Neuronal stem cell (in vitro differentiated cells): ENCODE measurements around the gene ZNG1A.
"Not testable (repeated sequence)": the region's sequence is repeated elsewhere in the genome, so short reads cannot be mapped to it uniquely, and the experiment has no call there.

Source experiments
- DNase-seq: peaks from one replicate; pipeline ENCODE4 v3.0.0-alpha.2; 2013; ENCODE audit warnings: low spot score
- H2AFZ ChIP-seq: one replicate; pipeline ENCODE4 v1.6.1; 2013; ENCODE audit warnings: mild to moderate bottlenecking, low read length, inconsistent platforms
- H2AK5ac ChIP-seq: 2 replicates; pipeline ENCODE4 v1.6.1; 2013; ENCODE audit warnings: low read depth, mild to moderate bottlenecking, inconsistent platforms, low read length, moderate library complexity, mixed read lengths
- H2BK120ac ChIP-seq: 2 replicates; pipeline ENCODE4 v1.6.1; 2013; ENCODE audit warnings: low read depth, mild to moderate bottlenecking, inconsistent platforms, low read length, moderate library complexity, mixed read lengths
- H2BK12ac ChIP-seq: one replicate; pipeline ENCODE4 v1.6.1; 2013; ENCODE audit warnings: low read length, inconsistent platforms
- H2BK15ac ChIP-seq: 2 replicates; pipeline ENCODE4 v1.6.1; 2013; ENCODE audit warnings: mild to moderate bottlenecking, low read length, inconsistent platforms, mixed read lengths
- H2BK5ac ChIP-seq: one replicate; pipeline ENCODE4 v1.6.1; 2013; ENCODE audit warnings: inconsistent platforms, mild to moderate bottlenecking, low read length, moderate library complexity
- H3K14ac ChIP-seq: one replicate; pipeline ENCODE4 v1.6.1; 2013; ENCODE audit warnings: low read length, inconsistent platforms
- H3K18ac ChIP-seq: 2 replicates; pipeline ENCODE4 v1.6.1; 2013; ENCODE audit warnings: low read length, inconsistent platforms
- H3K23ac ChIP-seq: 2 replicates; pipeline ENCODE4 v1.6.1; 2013; ENCODE audit warnings: low read depth, mild to moderate bottlenecking, mixed read lengths, low read length, inconsistent platforms; ENCODE audit not compliant: poor library complexity
- H3K27ac ChIP-seq: replicated peaks from 3 replicates; pipeline ENCODE4 v1.5.1; 2013; ENCODE audit warnings: low read length, inconsistent platforms
- H3K27me3 ChIP-seq, 3 experiments: 2 replicates each; pipeline ENCODE4 v1.6.1; 2013; ENCODE audit warnings: low read length in 3 of 3, mild to moderate bottlenecking in 2 of 3, inconsistent platforms in 1 of 3, low read depth in 1 of 3, mixed read lengths in 1 of 3, moderate library complexity in 1 of 3; ENCODE audit not compliant: control insufficient read depth in 3 of 3, insufficient read depth in 3 of 3
- H3K36me3 ChIP-seq, 2 donors: replicated peaks in 1 of 2; 2 replicates each; pipeline ENCODE4 v1.6.1; 2013; ENCODE audit warnings: low read length in 2 of 2; ENCODE audit not compliant: control insufficient read depth in 2 of 2, insufficient read depth in 2 of 2
- H3K4ac ChIP-seq: 2 replicates; pipeline ENCODE4 v1.6.1; 2013; ENCODE audit warnings: inconsistent platforms, mild to moderate bottlenecking, low read length, moderate library complexity
- H3K4me1 ChIP-seq, 2 donors: 1 replicate in 1 of 2; 2 replicates in 1 of 2; pipeline ENCODE4 v1.6.1; 2013; ENCODE audit warnings: low read length in 2 of 2, low read depth in 1 of 2; ENCODE audit not compliant: control insufficient read depth in 2 of 2, insufficient read depth in 1 of 2
- H3K4me2 ChIP-seq: one replicate; pipeline ENCODE4 v1.6.1; 2013; ENCODE audit warnings: mild to moderate bottlenecking, low read length, inconsistent platforms; ENCODE audit not compliant: insufficient read depth, poor library complexity, severe bottlenecking
- H3K4me3 ChIP-seq, 2 donors: 2 replicates each; pipeline ENCODE4 v1.5.1; 2013; ENCODE audit warnings: low read length in 2 of 2, mild to moderate bottlenecking in 2 of 2, inconsistent platforms in 1 of 2, moderate library complexity in 1 of 2
- H3K79me1 ChIP-seq: one replicate; pipeline ENCODE4 v1.6.1; 2013; ENCODE audit warnings: low read depth, mild to moderate bottlenecking, inconsistent platforms, low read length, moderate library complexity
- H3K9ac ChIP-seq: one replicate; pipeline ENCODE4 v1.6.1; 2013; ENCODE audit warnings: mild to moderate bottlenecking, low read depth, low read length, inconsistent platforms; ENCODE audit not compliant: poor library complexity
- H3K9me3 ChIP-seq, 2 donors: replicated peaks in 1 of 2; 2 replicates each; pipeline versions ENCODE3 to v1.6.1; 2013; ENCODE audit warnings: low read length in 2 of 2, mild to moderate bottlenecking in 2 of 2, inconsistent platforms in 1 of 2, low read depth in 1 of 2, mixed read lengths in 1 of 2, moderate library complexity in 1 of 2; ENCODE audit not compliant: control insufficient read depth in 2 of 2, insufficient read depth in 1 of 2
- H4K8ac ChIP-seq: one replicate; pipeline ENCODE4 v1.6.1; 2013; ENCODE audit warnings: low read depth, mild to moderate bottlenecking, inconsistent platforms, low read length, moderate library complexity
- H4K91ac ChIP-seq: one replicate; pipeline ENCODE4 v1.6.1; 2013; ENCODE audit warnings: low read length, low read depth, mild to moderate bottlenecking, inconsistent platforms; ENCODE audit not compliant: poor library complexity
- WGBS, 2 donors: extraction: QIAGEN DNeasy Blood & Tissue Kit; methylation state at CpG; one replicate each; pipeline ENCODE4 v1.1.7; 2013; ENCODE audit warnings: missing lambda C conversion rate in 2 of 2, mixed read lengths in 1 of 2; ENCODE audit not compliant: insufficient read length in 2 of 2, insufficient replicate concordance in 1 of 2; ENCODE audit errors: extremely low coverage in 2 of 2; 5-methylcytosine and 5-hydroxymethylcytosine counted together

The ZNG1A gene

GRCh38 chr9:178140-178825 is 573 bp downstream of the ZNG1A start:
- H3K4ac ChIP-seq, H3K4me2 ChIP-seq, H3K9me3 ChIP-seq, H2BK12ac ChIP-seq, DNase-seq, H3K18ac ChIP-seq, H3K4me1 ChIP-seq, H3K79me1 ChIP-seq, H4K91ac ChIP-seq, H3K27me3 ChIP-seq, H2AFZ ChIP-seq, H3K9ac ChIP-seq, H2BK120ac ChIP-seq, H2BK5ac ChIP-seq, H3K23ac ChIP-seq, H3K36me3 ChIP-seq, H2BK15ac ChIP-seq, H3K14ac ChIP-seq, H4K8ac ChIP-seq, H3K27ac ChIP-seq, H2AK5ac ChIP-seq: not testable (repeated sequence)
- no CpG with 5 or more reads among the region's 23 CpGs for WGBS, 2 donors
- peak overlapping the region in 1 of 2 donors; percentile 26 for H3K4me3 ChIP-seq

DNA sequence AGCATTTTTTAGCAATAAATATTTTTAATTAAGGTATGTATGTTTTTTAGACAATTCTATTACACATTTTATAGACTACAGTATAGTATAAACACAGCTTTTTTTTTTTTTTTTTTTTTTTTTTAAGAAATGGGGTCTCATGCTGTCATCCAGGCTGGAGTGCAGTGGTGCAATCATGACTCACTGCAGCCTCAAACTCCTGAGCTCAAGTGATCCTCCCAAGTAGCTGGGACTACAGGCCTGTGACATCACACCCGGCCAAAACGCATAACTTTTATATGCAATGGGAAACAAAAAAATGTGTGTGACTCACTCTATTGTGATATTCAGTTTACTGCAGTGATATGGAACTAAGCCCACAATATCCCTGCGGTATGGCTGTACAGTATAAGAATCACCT is 9.1 kb downstream of the ZNG1A start:
- not testable (repeated sequence) for H3K23ac ChIP-seq, H2AFZ ChIP-seq, H3K4me3 ChIP-seq, H3K4me1 ChIP-seq, H2BK15ac ChIP-seq, H3K18ac ChIP-seq, H3K4me2 ChIP-seq, H3K9ac ChIP-seq, H2AK5ac ChIP-seq, H2BK12ac ChIP-seq, H3K4ac ChIP-seq, H4K91ac ChIP-seq, H3K27ac ChIP-seq, H4K8ac ChIP-seq, H3K79me1 ChIP-seq, H2BK120ac ChIP-seq, DNase-seq, H3K9me3 ChIP-seq, H3K27me3 ChIP-seq, H3K14ac ChIP-seq, H2BK5ac ChIP-seq, H3K36me3 ChIP-seq
- no CpG with 5 or more reads among the region's 3 CpGs for WGBS, 2 donors

DNA sequence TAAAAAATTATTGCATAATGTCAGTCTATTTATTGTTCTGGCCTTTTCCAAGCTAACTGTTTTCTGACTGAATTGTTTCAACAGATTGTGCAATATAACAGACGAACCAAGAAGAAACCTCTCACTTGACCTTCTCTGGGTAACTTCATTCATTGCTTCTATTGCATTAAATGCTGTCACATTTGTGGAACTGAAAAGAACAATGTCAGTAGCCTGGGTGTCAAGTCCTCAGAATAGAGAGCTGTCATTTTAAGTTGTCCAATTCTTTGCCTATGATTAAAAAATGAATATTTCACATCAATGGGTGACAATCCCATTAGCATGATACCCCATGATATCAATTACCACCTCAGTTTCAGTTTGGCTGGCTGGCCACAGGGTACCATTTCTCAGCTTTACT is 19.0 kb downstream of the ZNG1A start:
- not testable (repeated sequence) for H4K8ac ChIP-seq, H3K79me1 ChIP-seq, H3K23ac ChIP-seq, H2BK15ac ChIP-seq, H2BK120ac ChIP-seq, H4K91ac ChIP-seq, H3K9me3 ChIP-seq, H3K9ac ChIP-seq, H3K4me2 ChIP-seq, H3K4ac ChIP-seq, H3K18ac ChIP-seq, H3K27me3 ChIP-seq, H2BK12ac ChIP-seq, H2AK5ac ChIP-seq, H3K4me3 ChIP-seq, H3K36me3 ChIP-seq, DNase-seq, H3K4me1 ChIP-seq, H3K27ac ChIP-seq, H2AFZ ChIP-seq, H3K14ac ChIP-seq, H2BK5ac ChIP-seq
- WGBS, 2 donors: no CpG with 5 or more reads among the region's 1 CpG

DNA sequence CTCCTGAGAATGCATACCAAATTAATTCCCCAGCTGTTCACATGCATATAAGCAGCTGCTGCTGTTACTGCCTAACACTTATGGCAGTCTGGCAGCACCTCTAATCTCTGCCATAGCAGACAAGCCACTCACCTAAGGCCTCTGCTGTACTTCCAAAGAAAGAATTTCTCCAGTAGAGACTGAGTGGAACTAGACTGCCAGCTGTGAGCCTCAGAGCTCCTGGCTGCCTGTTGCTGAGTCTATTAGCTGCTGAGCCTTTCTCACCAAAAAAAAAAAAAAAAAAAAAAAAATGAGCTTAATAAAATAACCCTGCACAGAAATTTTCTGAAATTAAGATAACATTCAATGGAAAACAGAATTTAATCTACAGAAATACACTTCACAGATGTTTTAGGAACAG is 27.7 kb downstream of the ZNG1A start:
- H2AFZ ChIP-seq, H3K27me3 ChIP-seq, H2BK15ac ChIP-seq, H3K4me3 ChIP-seq, DNase-seq, H3K14ac ChIP-seq, H3K9ac ChIP-seq, H3K36me3 ChIP-seq, H3K9me3 ChIP-seq, H4K8ac ChIP-seq, H2AK5ac ChIP-seq, H3K4me1 ChIP-seq, H2BK120ac ChIP-seq, H3K79me1 ChIP-seq, H2BK12ac ChIP-seq, H3K4me2 ChIP-seq, H4K91ac ChIP-seq, H3K4ac ChIP-seq, H3K23ac ChIP-seq, H3K18ac ChIP-seq, H3K27ac ChIP-seq, H2BK5ac ChIP-seq: not testable (repeated sequence)
